Immature natural killer cell (primary cell): ENCODE measurements around the gene ELMO1. TPM values are rescaled to one million over a fixed set of nuclear protein-coding genes. Genes with fewer than 3 reads are reported as not detected.

ENCODE experiments used
- DNase-seq, 3 donors: peaks; one replicate each; pipeline ENCODE4 v3.0.0; 2022; ENCODE audit warnings: mixed read lengths in 1 of 3
- H3K27ac Mint-ChIP-seq, 6 donors: one replicate each; pipeline ENCODE4 v1.8.0; 2020; ENCODE audit warnings: mixed read lengths in 6 of 6, mild to moderate bottlenecking in 5 of 6, inconsistent platforms in 4 of 6, moderate library complexity in 3 of 6
- H3K27me3 Mint-ChIP-seq, 3 donors: one replicate each; pipeline ENCODE4 v1.8.0; 2020 to 2021; ENCODE audit warnings: low read depth in 3 of 3, mild to moderate bottlenecking in 3 of 3, mixed read lengths in 3 of 3, moderate library complexity in 3 of 3, inconsistent platforms in 1 of 3
- H3K36me3 Mint-ChIP-seq, 3 donors: one replicate each; pipeline ENCODE4 v1.8.0; 2020; ENCODE audit warnings: mixed read lengths in 3 of 3, inconsistent platforms in 2 of 3, mild to moderate bottlenecking in 2 of 3
- H3K4me1 Mint-ChIP-seq, 2 donors: one replicate each; pipeline ENCODE4 v1.8.0; 2020; ENCODE audit warnings: inconsistent platforms in 2 of 2, mild to moderate bottlenecking in 2 of 2, mixed read lengths in 2 of 2, moderate library complexity in 1 of 2
- H3K4me3 Mint-ChIP-seq, 5 donors: one replicate each; pipeline ENCODE4 v1.8.0; 2020; ENCODE audit warnings: mild to moderate bottlenecking in 5 of 5, mixed read lengths in 5 of 5, inconsistent platforms in 3 of 5, moderate library complexity in 3 of 5
- H3K9me3 Mint-ChIP-seq, 6 donors: one replicate each; pipeline ENCODE4 v1.8.0; 2020; ENCODE audit warnings: mild to moderate bottlenecking in 6 of 6, mixed read lengths in 6 of 6, inconsistent platforms in 4 of 6, moderate library complexity in 3 of 6
- polyA plus RNA-seq, 3 donors: library from polyadenylated mRNA; unstranded; fragments of 300-500 nt; fragmentation: Illumina TruSeq; gene quantifications; one replicate each; pipeline ENCODE4 v1.2.3, GENCODE V29; 2021

ELMO1 gene
- polyA plus RNA-seq, 3 donors from 2014 or later = 31.9 to 65.9 (median 53.1) TPM

GRCh38 chr7:37100735-37101331 is 347.8 kb downstream of the ELMO1 start:
- peaks cover 0 to 2% (median 0%) of the 10 kb centered on the region in 3 donors for H3K27me3 Mint-ChIP-seq

GRCh38 chr7:37098762-37099161 is 349.9 kb downstream of the ELMO1 start:
- H3K27ac Mint-ChIP-seq = peak overlapping the region in 2 of 6 donors; percentile 5 to 50
- H3K4me3 Mint-ChIP-seq = no peak overlapping the region
- no peaks in the 10 kb centered on the region for H3K9me3 Mint-ChIP-seq
- peaks cover 34 to 39% (median 36%) of the 10 kb centered on the region in 3 donors for H3K36me3 Mint-ChIP-seq
- peaks cover 0 to 3% (median 0%) of the 10 kb centered on the region in 3 donors for H3K27me3 Mint-ChIP-seq
- DNase-seq = no peak
- peaks cover 35 to 39% of the 10 kb centered on the region in 2 donors for H3K4me1 Mint-ChIP-seq

More at GRCh38 chr7:37100735-37101331, 347.8 kb downstream of the ELMO1 start:
- Mint-ChIP-seq H3K4me3 (peak overlapping the region; percentile 3 to 49 (median 36)), H3K4me1 (peaks cover 35% of the 10 kb centered on the region in 2 donors), H3K27ac (peak overlapping the region; percentile 47 to 87 (median 80)), H3K36me3 (peaks cover 15 to 18% (median 16%) of the 10 kb centered on the region in 3 donors), H3K9me3 (no peaks in the 10 kb centered on the region)
- peak in 2 of 3 donors; percentile 27 to 32 for DNase-seq

- Mint-ChIP-seq H3K4me3 (no peak overlapping the region), H3K4me1 (peaks cover 37 to 39% of the 10 kb centered on the region in 2 donors), H3K27ac (peak overlapping the region in 1 of 6 donors; percentile 50), H3K27me3 (peaks cover 0 to 3% (median 0%) of the 10 kb centered on the region in 3 donors), H3K36me3 (peaks cover 39 to 43% (median 40%) of the 10 kb centered on the region in 3 donors), H3K9me3 (no peaks in the 10 kb centered on the region)
- DNase-seq = no peak
These were observed 350.7 kb downstream of the ELMO1 start for GRCh38 chr7:37097983-37098382.

GRCh38 chr7:37097276-37097675 is 351.4 kb downstream of the ELMO1 start:
- DNase-seq = no peak
- H3K4me1 Mint-ChIP-seq = peaks cover 37 to 38% of the 10 kb centered on the region in 2 donors
- H3K27ac Mint-ChIP-seq = peak overlapping the region in 1 of 6 donors; percentile 50
- no peaks in the 10 kb centered on the region for H3K9me3 Mint-ChIP-seq
- peaks cover 39 to 46% (median 44%) of the 10 kb centered on the region in 3 donors for H3K36me3 Mint-ChIP-seq
- H3K27me3 Mint-ChIP-seq = peaks cover 0 to 4% (median 3%) of the 10 kb centered on the region in 3 donors
- H3K4me3 Mint-ChIP-seq = no peak overlapping the region

GRCh38 chr7:37096341-37096740 is 352.3 kb downstream of the ELMO1 start:
- H3K27me3 Mint-ChIP-seq = peaks cover 0 to 4% (median 3%) of the 10 kb centered on the region in 3 donors
- no peak for DNase-seq
- H3K9me3 Mint-ChIP-seq = no peaks in the 10 kb centered on the region
- H3K27ac Mint-ChIP-seq = peak overlapping the region in 1 of 6 donors; percentile 3
- H3K36me3 Mint-ChIP-seq = peaks cover 47 to 52% (median 50%) of the 10 kb centered on the region in 3 donors
- no peak overlapping the region for H3K4me3 Mint-ChIP-seq
- H3K4me1 Mint-ChIP-seq = peaks cover 36 to 37% of the 10 kb centered on the region in 2 donors

GRCh38 chr7:37095122-37095521 is 353.5 kb downstream of the ELMO1 start:
- Mint-ChIP-seq H3K27ac (peak overlapping the region in 1 of 6 donors; percentile 22), H3K36me3 (peaks cover 47 to 52% (median 50%) of the 10 kb centered on the region in 3 donors), H3K4me3 (no peak overlapping the region), H3K9me3 (no peaks in the 10 kb centered on the region), H3K4me1 (peaks cover 28 to 34% of the 10 kb centered on the region in 2 donors), H3K27me3 (peaks cover 0 to 4% (median 2%) of the 10 kb centered on the region in 3 donors)
- DNase-seq = no peak

- Mint-ChIP-seq H3K27ac (peak overlapping the region in 1 of 6 donors; percentile 55), H3K36me3 (peaks cover 47 to 52% (median 48%) of the 10 kb centered on the region in 3 donors)
These were observed 355.4 kb downstream of the ELMO1 start for GRCh38 chr7:37093257-37093656.

GRCh38 chr7:37092548-37092947 is 356.1 kb downstream of the ELMO1 start:
- no peak for DNase-seq
- Mint-ChIP-seq H3K4me3 (no peak overlapping the region), H3K27ac (peak overlapping the region in 3 of 6 donors; percentile 42 to 67 (median 55)), H3K36me3 (peaks cover 44 to 48% (median 47%) of the 10 kb centered on the region in 3 donors), H3K27me3 (peaks cover 0 to 4% (median 2%) of the 10 kb centered on the region in 3 donors), H3K4me1 (peaks cover 25 to 44% of the 10 kb centered on the region in 2 donors), H3K9me3 (no peaks in the 10 kb centered on the region)

More at GRCh38 chr7:37093257-37093656, 355.4 kb downstream of the ELMO1 start:
- Mint-ChIP-seq H3K4me1 (peaks cover 25 to 38% of the 10 kb centered on the region in 2 donors), H3K9me3 (no peaks in the 10 kb centered on the region), H3K27me3 (peaks cover 0 to 4% (median 2%) of the 10 kb centered on the region in 3 donors), H3K4me3 (no peak overlapping the region)
- no peak for DNase-seq

GRCh38 chr7:37089972-37090371 is 358.7 kb downstream of the ELMO1 start:
- Mint-ChIP-seq H3K4me3 (no peak overlapping the region), H3K9me3 (no peaks in the 10 kb centered on the region), H3K4me1 (peaks cover 37 to 64% of the 10 kb centered on the region in 2 donors), H3K27me3 (peaks cover 0 to 4% (median 0%) of the 10 kb centered on the region in 3 donors), H3K27ac (peak overlapping the region in 1 of 6 donors; percentile 41), H3K36me3 (peaks cover 28 to 38% (median 34%) of the 10 kb centered on the region in 3 donors)
- DNase-seq = no peak

GRCh38 chr7:37085600-37085999 is 363.1 kb downstream of the ELMO1 start:
- DNase-seq = no peak
- peak overlapping the region in 3 of 6 donors; percentile 28 to 62 (median 61) for H3K27ac Mint-ChIP-seq
- H3K4me1 Mint-ChIP-seq = peaks cover 30 to 67% of the 10 kb centered on the region in 2 donors
- H3K9me3 Mint-ChIP-seq = no peaks in the 10 kb centered on the region
- H3K36me3 Mint-ChIP-seq = peaks cover 15 to 27% (median 16%) of the 10 kb centered on the region in 3 donors
- no peak overlapping the region for H3K4me3 Mint-ChIP-seq
- peaks cover 0 to 2% (median 2%) of the 10 kb centered on the region in 3 donors for H3K27me3 Mint-ChIP-seq

- H3K27ac Mint-ChIP-seq = peak overlapping the region in 2 of 6 donors; percentile 50 to 55
- no peak overlapping the region for H3K4me3 Mint-ChIP-seq
- H3K9me3 Mint-ChIP-seq = no peaks in the 10 kb centered on the region
- peaks cover 32 to 63% of the 10 kb centered on the region in 2 donors for H3K4me1 Mint-ChIP-seq
- DNase-seq = no peak
- H3K27me3 Mint-ChIP-seq = peaks cover 0 to 3% (median 2%) of the 10 kb centered on the region in 3 donors
- peaks cover 15 to 32% (median 18%) of the 10 kb centered on the region in 3 donors for H3K36me3 Mint-ChIP-seq
These were observed 364.4 kb downstream of the ELMO1 start for GRCh38 chr7:37084303-37084702.

GRCh38 chr7:37083311-37084096 is 365.2 kb downstream of the ELMO1 start:
- H3K4me3 Mint-ChIP-seq = no peak overlapping the region
- peak overlapping the region in 1 of 6 donors; percentile 25 for H3K27ac Mint-ChIP-seq
- H3K27me3 Mint-ChIP-seq = peaks cover 0 to 3% (median 2%) of the 10 kb centered on the region in 3 donors
- H3K4me1 Mint-ChIP-seq = peaks cover 31 to 59% of the 10 kb centered on the region in 2 donors
- DNase-seq = no peak
- H3K9me3 Mint-ChIP-seq = no peaks in the 10 kb centered on the region
- peaks cover 15 to 32% (median 19%) of the 10 kb centered on the region in 3 donors for H3K36me3 Mint-ChIP-seq

- Mint-ChIP-seq H3K4me3 (no peak overlapping the region), H3K27ac (peak overlapping the region in 2 of 6 donors; percentile 19 to 47), H3K4me1 (peaks cover 34 to 53% of the 10 kb centered on the region in 2 donors), H3K27me3 (peaks cover 0 to 4% (median 2%) of the 10 kb centered on the region in 3 donors), H3K36me3 (peaks cover 20 to 39% (median 27%) of the 10 kb centered on the region in 3 donors), H3K9me3 (no peaks in the 10 kb centered on the region)
- no peak for DNase-seq
These were observed 367.2 kb downstream of the ELMO1 start for GRCh38 chr7:37081436-37081835.
